HepG2 (cell line): ENCODE results near the gene STARD8. TPM values are rescaled to one million over a fixed set of nuclear protein-coding genes. Genes with fewer than 3 reads are reported as not detected.

Experiments
- ATAC-seq: fragments of 200-7000 bp; cut with Tn5 transposase; 3 replicates; pipeline ENCODE4 v1.9.1; 2020; ENCODE audit warnings: mild to moderate bottlenecking, moderate library complexity
- BruUV-seq: library from RNA; stranded (reverse); fragments of 400-500 nt; replicated peaks from 2 replicates; lab custom pipeline; 2021; lab: Mats Ljungman, UMichigan
- CTCF ChIA-PET: fragments of 300-600 bp; formaldehyde crosslinking; extraction: SDS; loops from one replicate; lab custom pipeline; 2021; ENCODE audit warnings: low total read pairs, inconsistent platforms, low intra/inter-chr PET ratio; lab: Yijun Ruan, JAX
- POLR2A ChIA-PET: fragments of 350-600 bp; sonication (Branson Sonifier 250); formaldehyde crosslinking; loops from one replicate; lab custom pipeline; 2020; ENCODE audit warnings: antibody characterized with exemption, inconsistent platforms; lab: Yijun Ruan, JAX
- DNase-seq: peaks from one replicate; pipeline ENCODE4 v3.0.0-alpha.2; 2015; ENCODE audit warnings: low spot score
- FAIRE-seq: peaks from 3 replicates; lab custom pipeline; 2011; peaks lifted over from hg19 to GRCh38; lab: Jason Lieb, UNC
- H2AFZ ChIP-seq: one replicate; pipeline ENCODE4 v1.6.1; 2011; ENCODE audit warnings: low read length, inconsistent platforms
- H3K27ac ChIP-seq: fragments of 300-600 bp; 3 replicates; pipeline ENCODE4 v1.8.0; 2011; ENCODE audit warnings: mixed run types, mild to moderate bottlenecking, mixed read lengths, low read length, inconsistent platforms; ENCODE audit not compliant: insufficient read depth; ENCODE audit errors: extremely low read length
- H3K27me3 ChIP-seq, 2 experiments: fragments of 200-600 bp in 1 of 2; 2 replicates in 1 of 2; 3 replicates in 1 of 2; pipeline versions ENCODE4 v1.6.0 to v1.8.0; 2011; ENCODE audit warnings: low read length in 2 of 2, mild to moderate bottlenecking in 2 of 2, moderate library complexity in 2 of 2, inconsistent platforms in 1 of 2; ENCODE audit not compliant: insufficient read depth in 2 of 2, control insufficient read depth in 1 of 2
- H3K36me3 ChIP-seq, 2 experiments: fragments of 200-600 bp in 1 of 2; replicated peaks in 1 of 2; 2 replicates in 1 of 2; 3 replicates in 1 of 2; pipeline versions ENCODE4 v1.5.1 to v1.8.0; 2011; ENCODE audit warnings: low read length in 2 of 2, inconsistent platforms in 1 of 2; ENCODE audit not compliant: insufficient read depth in 2 of 2, control insufficient read depth in 1 of 2
- H3K4me1 ChIP-seq: 2 replicates; pipeline ENCODE4 v1.5.1; 2012; ENCODE audit warnings: low read length, inconsistent platforms; ENCODE audit not compliant: insufficient read depth
- H3K4me2 ChIP-seq: 2 replicates; pipeline ENCODE4 v1.6.0; 2011; ENCODE audit warnings: low read depth, low read length, inconsistent platforms
- H3K4me3 ChIP-seq, 3 experiments: fragments of 200-600 bp in 1 of 3; sonication (generic), shearing (Covaris generic) in 1 of 3; replicated peaks in 1 of 3; 2 replicates each; pipeline ENCODE4 v1.5.1; 2011 to 2016; ENCODE audit warnings: low read length in 3 of 3, inconsistent platforms in 2 of 3, low read depth in 2 of 3, mild to moderate bottlenecking in 2 of 3, control low read depth in 1 of 3, mixed read lengths in 1 of 3; ENCODE audit not compliant: insufficient read depth in 1 of 3
- H3K79me2 ChIP-seq: one replicate; pipeline ENCODE4 v1.6.1; 2011; ENCODE audit warnings: low read length, inconsistent platforms; ENCODE audit not compliant: insufficient read depth
- H3K9ac ChIP-seq: 2 replicates; pipeline ENCODE4 v1.6.0; 2011; ENCODE audit warnings: mild to moderate bottlenecking, low read depth, low read length, inconsistent platforms; ENCODE audit not compliant: insufficient read depth
- H3K9me3 ChIP-seq: 2 replicates; pipeline ENCODE4 v1.5.1; 2012; ENCODE audit warnings: mild to moderate bottlenecking, low read length
- H4K20me1 ChIP-seq: 2 replicates; pipeline ENCODE4 v1.6.0; 2011; ENCODE audit warnings: inconsistent platforms, mild to moderate bottlenecking, low read length, moderate library complexity; ENCODE audit not compliant: insufficient read depth
- KLF16 ChIP-seq, 2 experiments: sonication (generic) in 1 of 2; formaldehyde crosslinking in 1 of 2; IDR thresholded peaks; 2 replicates each; pipeline versions ENCODE4 v1.6.1 to v1.8.0; 2016 to 2023; ENCODE audit warnings: missing genetic modification reagents in 2 of 2, missing compliant biosample characterization in 1 of 2
- TBX2 ChIP-seq: sonication (generic); formaldehyde crosslinking; IDR thresholded peaks from 2 replicates; pipeline ENCODE4 v1.5.0; 2020; ENCODE audit warnings: missing genetic modification reagents, mild to moderate bottlenecking, borderline replicate concordance
- ZBTB43 ChIP-seq: sonication (generic); formaldehyde crosslinking; conservative IDR thresholded peaks from 2 replicates; pipeline ENCODE4 v1.4.0; 2020; ENCODE audit warnings: missing genetic modification reagents
- ZFY ChIP-seq: sonication (generic); formaldehyde crosslinking; IDR thresholded peaks from 2 replicates; pipeline ENCODE4 v1.4.0; 2020; ENCODE audit warnings: missing genetic modification reagents
- ZNF20 ChIP-seq: sonication (generic); formaldehyde crosslinking; IDR thresholded peaks from 2 replicates; pipeline ENCODE4 v1.4.0; 2020; ENCODE audit warnings: mild to moderate bottlenecking, moderate library complexity, missing genetic modification reagents
- ZNF782 ChIP-seq: sonication (generic); formaldehyde crosslinking; IDR thresholded peaks from 2 replicates; pipeline ENCODE4 v1.4.0; 2020; ENCODE audit warnings: missing genetic modification reagents, mild to moderate bottlenecking, borderline replicate concordance
- WGBS: methylation state at CpG from one replicate; pipeline ENCODE4 v1.1.6; 2017; ENCODE audit warnings: low lambda C conversion rate; 5-methylcytosine and 5-hydroxymethylcytosine counted together
- in situ Hi-C: cut with HindIII; loops from 2 replicates; pipeline ENCODE4 v1.10.0; 2017; ENCODE audit warnings: low pct_unique_long_range_greater_than_20kb; ENCODE audit not compliant: extremely low pct_ligation_motif_present
- intact Hi-C: fragments of 100-400 bp; cut with micrococcal nuclease; formaldehyde crosslinking; loops from one replicate; pipeline ENCODE4 v1.10.0; 2022; ENCODE audit not compliant: unreplicated experiment
- polyA plus RNA-seq, 8 experiments: library from polyadenylated mRNA; depleted of rRNA in 3 of 8; stranded (reverse) in 7 of 8; unstranded in 1 of 8; fragments of >200 nt; fragmentation: Illumina TruSeq in 4 of 8; extraction: Trizol in 4 of 8; gene quantifications; 2 replicates each; pipeline versions ENCODE4 v1.2.1 to v1.2.3, GENCODE V29; 2011 to 2016; ENCODE audit warnings: low read depth in 4 of 8, missing spikeins in 1 of 8, mixed read lengths in 1 of 8; ENCODE audit not compliant: insufficient read depth in 1 of 8
- total RNA-seq, 5 experiments: library from RNA; depleted of rRNA; stranded (reverse); fragments of >200 nt; fragmentation: Illumina TruSeq; extraction: Trizol; gene quantifications; 2 replicates each; pipeline ENCODE4 v1.2.3, GENCODE V29; 2016; ENCODE audit warnings: low read depth in 1 of 5
- TF ChIP-seq, protein P1 (sequence below): sonication (generic); formaldehyde crosslinking; IDR thresholded peaks from 2 replicates; pipeline ENCODE4 v1.5.0; 2020; ENCODE audit warnings: mild to moderate bottlenecking, missing genetic modification reagents

STARD8 gene
- total and polyA plus RNA-seq, 2 of the 13 experiments (the other 11 are each of a cell fraction or from before 2014, with no cell fraction given) = 0.02 to 0.09 TPM

- no peak overlapping the region for H3K27ac ChIP-seq
- no peak for TF ChIP-seq KLF16 (CRISPR knock-in tag; IDR thresholded peaks at IDR 0.05)
- no peak for TF ChIP-seq ZFY (CRISPR knock-in tag)
- TF ChIP-seq, protein P1, sequence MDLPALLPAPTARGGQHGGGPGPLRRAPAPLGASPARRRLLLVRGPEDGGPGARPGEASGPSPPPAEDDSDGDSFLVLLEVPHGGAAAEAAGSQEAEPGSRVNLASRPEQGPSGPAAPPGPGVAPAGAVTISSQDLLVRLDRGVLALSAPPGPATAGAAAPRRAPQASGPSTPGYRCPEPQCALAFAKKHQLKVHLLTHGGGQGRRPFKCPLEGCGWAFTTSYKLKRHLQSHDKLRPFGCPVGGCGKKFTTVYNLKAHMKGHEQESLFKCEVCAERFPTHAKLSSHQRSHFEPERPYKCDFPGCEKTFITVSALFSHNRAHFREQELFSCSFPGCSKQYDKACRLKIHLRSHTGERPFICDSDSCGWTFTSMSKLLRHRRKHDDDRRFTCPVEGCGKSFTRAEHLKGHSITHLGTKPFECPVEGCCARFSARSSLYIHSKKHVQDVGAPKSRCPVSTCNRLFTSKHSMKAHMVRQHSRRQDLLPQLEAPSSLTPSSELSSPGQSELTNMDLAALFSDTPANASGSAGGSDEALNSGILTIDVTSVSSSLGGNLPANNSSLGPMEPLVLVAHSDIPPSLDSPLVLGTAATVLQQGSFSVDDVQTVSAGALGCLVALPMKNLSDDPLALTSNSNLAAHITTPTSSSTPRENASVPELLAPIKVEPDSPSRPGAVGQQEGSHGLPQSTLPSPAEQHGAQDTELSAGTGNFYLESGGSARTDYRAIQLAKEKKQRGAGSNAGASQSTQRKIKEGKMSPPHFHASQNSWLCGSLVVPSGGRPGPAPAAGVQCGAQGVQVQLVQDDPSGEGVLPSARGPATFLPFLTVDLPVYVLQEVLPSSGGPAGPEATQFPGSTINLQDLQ (CRISPR knock-in tag) = no peak
- TF ChIP-seq TBX2 (CRISPR knock-in tag) = no peak
- TF ChIP-seq ZNF20 (CRISPR knock-in tag) = no peak
- TF ChIP-seq ZBTB43 (CRISPR knock-in tag) = no peak
- no peak for TF ChIP-seq ZNF782 (CRISPR knock-in tag)
- TF ChIP-seq, all 625 proteins: peak for 0
- Histone ChIP-seq H3K9me3 (no peaks in the 10 kb centered on the region), H3K4me3 (peak overlapping the region in 1 of 3 experiments; percentile 64; a peak in 2 of 6 replicates), H2AFZ (no peak overlapping the region), H3K4me2 (peak overlapping the region; percentile 61), H3K79me2 (no peaks in the 10 kb centered on the region), H3K36me3 (no peaks in the 10 kb centered on the region), H3K9ac (no peak overlapping the region), H3K27me3 (peaks cover 0 to 7% of the 10 kb centered on the region in 2 experiments; a peak in 1 of 5 replicates), H3K4me1 (peaks cover 53% of the 10 kb centered on the region), H4K20me1 (no peaks in the 10 kb centered on the region)
- in situ Hi-C loops = no loop called here
- ChIA-PET POLR2A (no interaction called here), CTCF (no interaction called here)
- no peak for FAIRE-seq
- intact Hi-C loops = loop anchor here (5.0 kb wide), 1 partner anchor 497 kb away; no protein-coding TSS in a partner anchor
- 20% methylated on average over 2 of the region's 17 CpGs for WGBS
- no TSS peak for BruUV-seq
- no peak for DNase-seq
- no peak for ATAC-seq
These were observed 47.2 kb downstream of the STARD8 start for GRCh38 chrX:68694435-68695205.
